H1 (cell line): ENCODE results near the gene ESR1. TPM values are rescaled to one million over a fixed set of nuclear protein-coding genes. Genes with fewer than 3 reads are reported as not detected.

Experiments
- CTCF ChIA-PET: fragments of 300-600 bp; sonication (Branson Sonifier 250); formaldehyde crosslinking; loops from one replicate; lab custom pipeline; 2021; ENCODE audit not compliant: partially characterized antibody; lab: Charles Lee
- POLR2A ChIA-PET: fragments of 300-600 bp; sonication (Branson Sonifier 250); formaldehyde crosslinking; loops from one replicate; lab custom pipeline; 2021; ENCODE audit warnings: inconsistent platforms; ENCODE audit not compliant: partially characterized antibody; lab: Charles Lee
- DNase-seq, 2 experiments: peaks; one replicate each; pipeline versions ENCODE4 v3.0.0 to v3.0.0-alpha.2; 2010 to 2022; ENCODE audit warnings: low spot score in 2 of 2, low read depth in 1 of 2, mixed read lengths in 1 of 2
- FAIRE-seq: peaks from 2 replicates; lab custom pipeline; 2011; peaks lifted over from hg19 to GRCh38; lab: Jason Lieb, UNC
- H2AFZ ChIP-seq: 2 replicates; pipeline ENCODE4 v1.8.1; 2012; ENCODE audit warnings: low read length, inconsistent platforms
- H2AK5ac ChIP-seq: 2 replicates; pipeline ENCODE4 v1.6.1; 2013; ENCODE audit warnings: low read depth, low read length
- H2BK120ac ChIP-seq: replicated peaks from 2 replicates; pipeline ENCODE3; 2013; ENCODE audit warnings: low read depth, low read length, inconsistent platforms
- H2BK12ac ChIP-seq: 2 replicates; pipeline ENCODE4 v1.6.1; 2013; ENCODE audit warnings: low read depth, low read length
- H2BK15ac ChIP-seq: 2 replicates; pipeline ENCODE4 v1.6.1; 2013; ENCODE audit warnings: low read length
- H2BK20ac ChIP-seq: 2 replicates; pipeline ENCODE4 v1.6.1; 2013; ENCODE audit warnings: low read length
- H2BK5ac ChIP-seq: 2 replicates; pipeline ENCODE4 v1.6.1; 2013; ENCODE audit warnings: low read depth, low read length
- H3K14ac ChIP-seq: 2 replicates; pipeline ENCODE4 v1.6.1; 2013; ENCODE audit warnings: inconsistent platforms; ENCODE audit not compliant: insufficient read length
- H3K18ac ChIP-seq: 2 replicates; pipeline ENCODE4 v1.6.1; 2013; ENCODE audit warnings: low read length; ENCODE audit errors: extremely low read depth
- H3K23ac ChIP-seq: 2 replicates; pipeline ENCODE4 v1.6.1; 2013; ENCODE audit warnings: inconsistent platforms; ENCODE audit not compliant: insufficient read length
- H3K23me2 ChIP-seq: 2 replicates; pipeline ENCODE4 v1.6.1; 2013; ENCODE audit warnings: low read depth, low read length
- H3K27ac ChIP-seq: 2 replicates; pipeline ENCODE4 v1.6.1; 2011; ENCODE audit warnings: low read depth, low read length, inconsistent platforms
- H3K27me3 ChIP-seq, 4 experiments: replicated peaks in 1 of 4; 1 replicate in 1 of 4; 2 replicates in 3 of 4; pipeline versions ENCODE4 v1.6.1 to v1.8.1; 2011 to 2013; ENCODE audit warnings: low read length in 3 of 4, mild to moderate bottlenecking in 3 of 4, inconsistent platforms in 2 of 4, mixed read lengths in 2 of 4, moderate library complexity in 1 of 4; ENCODE audit not compliant: control insufficient read depth in 3 of 4, insufficient read depth in 3 of 4; ENCODE audit errors: extremely low read depth in 1 of 4
- H3K36me3 ChIP-seq, 4 experiments: 2 replicates each; pipeline versions ENCODE4 v1.6.1 to v1.8.1; 2011 to 2013; ENCODE audit warnings: mild to moderate bottlenecking in 4 of 4, low read length in 3 of 4, moderate library complexity in 2 of 4, control low read depth in 1 of 4, inconsistent platforms in 1 of 4; ENCODE audit not compliant: insufficient read depth in 4 of 4, control insufficient read depth in 2 of 4
- H3K4ac ChIP-seq: replicated peaks from 2 replicates; pipeline ENCODE3; 2013; ENCODE audit warnings: low read length, low read depth, mixed read lengths, inconsistent platforms; ENCODE audit not compliant: insufficient read length
- H3K4me1 ChIP-seq, 4 experiments: replicated peaks in 1 of 4; 1 replicate in 1 of 4; 2 replicates in 3 of 4; pipeline versions ENCODE4 v1.6.1 to v1.8.1; 2011 to 2013; ENCODE audit warnings: low read length in 3 of 4, inconsistent platforms in 2 of 4, mixed read lengths in 1 of 4; ENCODE audit not compliant: insufficient read depth in 4 of 4, control insufficient read depth in 3 of 4
- H3K4me2 ChIP-seq, 2 experiments: 2 replicates each; pipeline versions ENCODE4 v1.6.1 to v1.8.1; 2011 to 2013; ENCODE audit warnings: low read depth in 2 of 2, low read length in 2 of 2, control low read depth in 1 of 2, inconsistent platforms in 1 of 2, mild to moderate bottlenecking in 1 of 2; ENCODE audit not compliant: insufficient read depth in 1 of 2
- H3K4me3 ChIP-seq, 4 experiments: fragments of 200-600, 300-600 bp in 1 of 4; sonication (generic), shearing (Covaris generic), sonication (Bioruptor Twin) in 1 of 4; 2 replicates each; pipeline versions ENCODE4 v1.5.1 to v1.8.1; 2011 to 2016; ENCODE audit warnings: low read length in 4 of 4, low read depth in 3 of 4, control low read depth in 2 of 4, inconsistent platforms in 2 of 4, mild to moderate bottlenecking in 2 of 4, mixed read lengths in 1 of 4, moderate library complexity in 1 of 4; ENCODE audit not compliant: insufficient read depth in 2 of 4; ENCODE audit errors: extremely low read depth in 1 of 4
- H3K56ac ChIP-seq: replicated peaks from 2 replicates; pipeline ENCODE3; 2013; ENCODE audit warnings: low read depth, mild to moderate bottlenecking, mixed read lengths, low read length, inconsistent platforms; ENCODE audit not compliant: insufficient read length
- H3K79me1 ChIP-seq: 2 replicates; pipeline ENCODE4 v1.6.1; 2013; ENCODE audit warnings: low read depth, low read length, control low read depth
- H3K79me2 ChIP-seq, 2 experiments: 2 replicates each; pipeline versions ENCODE4 v1.6.1 to v1.8.1; 2012 to 2013; ENCODE audit warnings: low read length in 2 of 2, mild to moderate bottlenecking in 2 of 2, inconsistent platforms in 1 of 2; ENCODE audit not compliant: insufficient read depth in 2 of 2, control insufficient read depth in 1 of 2
- H3K9ac ChIP-seq, 4 experiments: replicated peaks in 1 of 4; 1 replicate in 1 of 4; 2 replicates in 3 of 4; pipeline versions ENCODE4 v1.6.1 to v1.8.1; 2011 to 2013; ENCODE audit warnings: low read depth in 3 of 4, low read length in 3 of 4, control low read depth in 2 of 4, mild to moderate bottlenecking in 2 of 4, moderate library complexity in 2 of 4, inconsistent platforms in 1 of 4; ENCODE audit errors: extremely low read depth in 1 of 4
- H3K9me3 ChIP-seq, 2 experiments: 2 replicates each; pipeline versions ENCODE4 v1.6.1 to v1.8.1; 2012 to 2013; ENCODE audit warnings: mild to moderate bottlenecking in 2 of 2, moderate library complexity in 2 of 2, control low read depth in 1 of 2, inconsistent platforms in 1 of 2, low read depth in 1 of 2, low read length in 1 of 2, mixed read lengths in 1 of 2; ENCODE audit not compliant: insufficient read depth in 2 of 2
- H4K20me1 ChIP-seq, 2 experiments: replicated peaks in 1 of 2; 2 replicates each; pipeline versions ENCODE3 to v1.8.1; 2011 to 2013; ENCODE audit warnings: inconsistent platforms in 2 of 2, low read length in 2 of 2, mild to moderate bottlenecking in 1 of 2; ENCODE audit not compliant: insufficient read depth in 2 of 2, control insufficient read depth in 1 of 2
- H4K5ac ChIP-seq: 2 replicates; pipeline ENCODE4 v1.6.1; 2013; ENCODE audit warnings: low read length, low read depth, mixed read lengths, inconsistent platforms; ENCODE audit not compliant: insufficient read length
- H4K8ac ChIP-seq: 2 replicates; pipeline ENCODE4 v1.8.0; 2013; ENCODE audit warnings: mild to moderate bottlenecking, moderate library complexity, low read length, inconsistent platforms; ENCODE audit not compliant: insufficient read depth; ENCODE audit errors: extremely low read depth
- H4K91ac ChIP-seq: replicated peaks from 2 replicates; pipeline ENCODE3; 2013; ENCODE audit warnings: low read length, mixed read lengths, inconsistent platforms; ENCODE audit not compliant: insufficient read length
- CTCF ChIP-seq, 3 experiments: IDR thresholded peaks; 1 replicate in 2 of 3; 2 replicates in 1 of 3; pipeline versions ENCODE4 v1.5.1 to v1.6.1; 2011; ENCODE audit warnings: low read length in 3 of 3, mild to moderate bottlenecking in 3 of 3, inconsistent platforms in 2 of 3, low read depth in 1 of 3, moderate library complexity in 1 of 3; ENCODE audit not compliant: insufficient read depth in 1 of 3; ENCODE audit errors: control extremely low read depth in 1 of 3
- EZH2 ChIP-seq: fragments of 200-600 bp; sonication (generic); IDR thresholded peaks from 2 replicates; pipeline ENCODE4 v1.7.1; 2012; ENCODE audit warnings: low read depth, mild to moderate bottlenecking, moderate library complexity, low read length, inconsistent platforms; ENCODE audit not compliant: severe bottlenecking
- RAD21 ChIP-seq, 2 experiments: IDR thresholded peaks in 1 of 2; conservative IDR thresholded peaks in 1 of 2; 2 replicates each; pipeline ENCODE4 v1.6.1; 2011; ENCODE audit warnings: low read depth in 2 of 2, low read length in 2 of 2, improper control_type of control experiment in 1 of 2, inconsistent platforms in 1 of 2, mild to moderate bottlenecking in 1 of 2, moderate library complexity in 1 of 2
- WGBS, 2 experiments: shearing (Covaris generic) in 1 of 2; methylation state at CpG; one replicate each; pipeline versions ENCODE4 v1.1.6 to v1.1.7; 2013 to 2015; ENCODE audit warnings: low lambda C conversion rate in 2 of 2, mixed read lengths in 2 of 2, inconsistent platforms in 1 of 2, low coverage in 1 of 2, missing lambda C conversion rate in 1 of 2; ENCODE audit not compliant: insufficient replicate concordance in 2 of 2, insufficient coverage in 1 of 2, insufficient read length in 1 of 2; ENCODE audit errors: extremely low coverage in 1 of 2, missing lambda C conversion rate in 1 of 2; 5-methylcytosine and 5-hydroxymethylcytosine counted together
- polyA plus RNA-seq, 7 experiments: library from polyadenylated mRNA; depleted of rRNA in 3 of 7; stranded (reverse) in 5 of 7; unstranded in 2 of 7; fragments of >200 nt in 5 of 7; fragments of 200-250 nt in 2 of 7; gene quantifications; 1 replicate in 5 of 7; 2 replicates in 1 of 7; 4 replicates in 1 of 7; pipeline versions ENCODE4 v1.2.1 to v1.2.3, GENCODE V29; 2011 to 2013; ENCODE audit warnings: missing spikeins in 2 of 7, mixed read lengths in 2 of 7
- total RNA-seq: library from RNA; stranded (reverse); fragmentation: NEBNext Ultra II Directional; extraction: Animal tissue kit (Norgen Biotek cat#: 25700); gene quantifications from 2 replicates; pipeline ENCODE4 v1.2.1, GENCODE V29; 2021

Gene ESR1
- total and polyA plus RNA-seq, 2 of the 8 experiments (the other 6 are each of a cell fraction or from before 2014, with no cell fraction given): 0.03 to 0.17 TPM

GRCh38 chr6:152124429-152125074, 317.1 kb downstream of the ESR1 start:
- Histone ChIP-seq H4K20me1 (no peaks in the 10 kb centered on the region), H3K27ac (no peak overlapping the region), H2AK5ac (no peak overlapping the region), H3K79me2 (no peaks in the 10 kb centered on the region), H3K23me2 (no peaks in the 10 kb centered on the region), H2BK12ac (no peak overlapping the region), H2BK20ac (no peak overlapping the region), H3K36me3 (no peaks in the 10 kb centered on the region), H3K79me1 (no peaks in the 10 kb centered on the region), H3K4me1 (no peaks in the 10 kb centered on the region), H3K9ac (no peak overlapping the region), H3K4me2 (no peak overlapping the region), H2BK5ac (no peak overlapping the region), H4K5ac (no peak overlapping the region), H3K23ac (no peak overlapping the region), H2AFZ (no peak overlapping the region), H3K56ac (no peak overlapping the region), H4K8ac (no peak overlapping the region), H3K14ac (no peak overlapping the region), H3K4ac (no peak overlapping the region), H3K27me3 (no peaks in the 10 kb centered on the region), H2BK120ac (no peak overlapping the region), H3K9me3 (no peaks in the 10 kb centered on the region), H3K4me3 (no peak overlapping the region), H2BK15ac (no peak overlapping the region), H3K18ac (no peak overlapping the region), H4K91ac (no peak overlapping the region)
- WGBS, 2 experiments: 86% methylated on average over 3 of the region's 3 CpGs; no CpG with 5 or more reads in 1 of the 2 experiments
- ChIA-PET CTCF (interaction anchor here (0.6 to 4.5 kb wide), 68 partner anchors 9 to 694 kb away, joined by 3 to 31 read pairs (median 4); partner anchors contain the start of gene ESR1), POLR2A (no interaction called here)
- TF ChIP-seq CTCF (IDR thresholded peaks at IDR 0.05; ENCODE audit: control extremely low read depth in 1 of 3, insufficient read depth in 1 of 3, low read depth in 1 of 3, low read length in 3 of 3) (peak in 2 of 3 experiments; percentile 38 to 59; a peak in 2 of 4 replicates), RAD21 (IDR thresholded peaks at IDR 0.05 in 1 of 2, conservative IDR thresholded peaks at IDR 0.05 in 1 of 2; ENCODE audit: low read depth in 2 of 2, low read length in 2 of 2) (peak; percentile 73 to 81), EZH2 (no peak)
- FAIRE-seq: no peak
- no peak for DNase-seq
